NCI-H82 treated with DMSO at 0.1 percent for 48 hours (cell line): ENCODE data around the gene SNED1.

Source experiments
- DNase-seq: peaks from one replicate; lab custom pipeline; 2025; ENCODE audit not compliant: unreplicated experiment; lab: John Stamatoyannopoulos, UW

SNED1 gene

DNA sequence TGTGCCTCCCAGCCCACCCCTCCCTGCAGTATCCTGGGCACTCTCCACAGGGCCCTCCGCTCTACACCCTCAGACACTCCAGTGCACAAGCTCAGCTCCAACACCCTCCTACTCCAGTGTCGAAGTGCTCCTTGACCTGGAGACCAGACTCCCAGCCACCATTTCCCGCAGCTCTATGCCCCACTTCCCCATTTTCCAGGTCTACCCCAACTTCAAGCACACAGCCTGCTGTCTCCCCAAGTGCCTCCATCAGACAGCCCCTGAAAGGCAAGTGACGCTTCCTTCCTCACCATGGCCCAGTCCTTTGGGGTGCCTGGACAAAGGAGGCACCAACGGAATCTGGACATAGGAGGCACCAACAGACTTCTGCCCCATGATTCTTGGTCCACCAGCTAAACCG lies 143.6 kb downstream of the SNED1 start:
- DNase-seq = no peak

GRCh38 chr2:241142593-241142992 lies 144.2 kb downstream of the SNED1 start:
- no peak for DNase-seq
